ENCODE data around the gene CRACR2B.

The CRACR2B gene

GRCh38 chr11:824942-825341 lies 2.8 kb upstream of the CRACR2B start:
- Histone ChIP-seq H3K4me2 (ENCODE audit: low read length) (no peak overlapping the region), H3K27ac (ENCODE audit: low read depth, low read length) (no peak overlapping the region), H3K4me3 (ENCODE audit: low read length) (no peak overlapping the region), H3K4me1 (ENCODE audit: control insufficient read depth, low read length) (peaks cover 47% of the 10 kb centered on the region), H3K36me3 (ENCODE audit: control insufficient read depth, low read length) (peaks cover 13% of the 10 kb centered on the region), H3K9me2 (replicated peaks; ENCODE audit: control insufficient read depth, low read length) (no peaks in the 10 kb centered on the region), H3F3A (ENCODE audit: control insufficient read depth, insufficient read depth) (no peaks in the 10 kb centered on the region), H3K79me2 (ENCODE audit: control insufficient read depth, low read length) (peaks cover 16% of the 10 kb centered on the region), H3K9me3 (ENCODE audit: control insufficient read depth, insufficient read depth, low read length) (no peaks in the 10 kb centered on the region), H3K27me3 (ENCODE audit: control insufficient read depth, low read length) (peaks cover 32% of the 10 kb centered on the region), H4K20me1 (ENCODE audit: control insufficient read depth, insufficient read depth, low read depth, low read length) (peaks cover 11% of the 10 kb centered on the region)
- TF ChIP-seq CTCF (IDR thresholded peaks at IDR 0.05; ENCODE audit: low read depth, low read length, poor library complexity, severe bottlenecking) (no peak), EZH2phosphoT487 (IDR thresholded peaks at IDR 0.05; ENCODE audit: borderline replicate concordance, low read length) (no peak)

- peaks cover 10% of the 10 kb centered on the region for H3K79me2 ChIP-seq (ENCODE audit: control insufficient read depth, low read length)
- H3K36me3 ChIP-seq (ENCODE audit: control insufficient read depth, low read length) = peaks cover 13% of the 10 kb centered on the region
- H3F3A ChIP-seq (ENCODE audit: control insufficient read depth, insufficient read depth) = no peaks in the 10 kb centered on the region; the same call in 1 of the 2 replicates
- H3K4me3 ChIP-seq (ENCODE audit: low read length) = no peak overlapping the region
- no peaks in the 10 kb centered on the region for H3K9me3 ChIP-seq (ENCODE audit: control insufficient read depth, insufficient read depth, low read length)
- H3K9me2 ChIP-seq (replicated peaks; ENCODE audit: control insufficient read depth, low read length) = no peaks in the 10 kb centered on the region
- no peak for TF ChIP-seq EZH2phosphoT487 (IDR thresholded peaks at IDR 0.05; ENCODE audit: borderline replicate concordance, low read length)
- no peak for TF ChIP-seq CTCF (IDR thresholded peaks at IDR 0.05; ENCODE audit: low read depth, low read length, poor library complexity, severe bottlenecking)
- peaks cover 7% of the 10 kb centered on the region for H4K20me1 ChIP-seq (ENCODE audit: control insufficient read depth, insufficient read depth, low read depth, low read length)
- peaks cover 38% of the 10 kb centered on the region for H3K27me3 ChIP-seq (ENCODE audit: control insufficient read depth, low read length)
- no peak overlapping the region for H3K27ac ChIP-seq (ENCODE audit: low read depth, low read length)
- H3K4me2 ChIP-seq (ENCODE audit: low read length) = no peak overlapping the region
- H3K4me1 ChIP-seq (ENCODE audit: control insufficient read depth, low read length) = peaks cover 48% of the 10 kb centered on the region
Measured at GRCh38 chr11:825366-826226, 2.1 kb upstream of the CRACR2B start.

GRCh38 chr11:826227-826621 lies 1.5 kb upstream of the CRACR2B start:
- peaks cover under 1% of the 10 kb centered on the region; the same call in 1 of the 2 replicates for H4K20me1 ChIP-seq (ENCODE audit: control insufficient read depth, insufficient read depth, low read depth, low read length)
- H3K79me2 ChIP-seq (ENCODE audit: control insufficient read depth, low read length) = peaks cover 4% of the 10 kb centered on the region
- H3K4me2 ChIP-seq (ENCODE audit: low read length) = peak overlapping the region; percentile 90
- no peak for TF ChIP-seq EZH2phosphoT487 (IDR thresholded peaks at IDR 0.05; ENCODE audit: borderline replicate concordance, low read length)
- no peak for TF ChIP-seq CTCF (IDR thresholded peaks at IDR 0.05; ENCODE audit: low read depth, low read length, poor library complexity, severe bottlenecking)
- peaks cover 13% of the 10 kb centered on the region for H3K36me3 ChIP-seq (ENCODE audit: control insufficient read depth, low read length)
- peaks cover 50% of the 10 kb centered on the region for H3K4me1 ChIP-seq (ENCODE audit: control insufficient read depth, low read length)
- no peaks in the 10 kb centered on the region for H3K9me2 ChIP-seq (replicated peaks; ENCODE audit: control insufficient read depth, low read length)
- H3K27ac ChIP-seq (ENCODE audit: low read depth, low read length) = no peak overlapping the region
- no peaks in the 10 kb centered on the region; the same call in 1 of the 2 replicates for H3F3A ChIP-seq (ENCODE audit: control insufficient read depth, insufficient read depth)
- H3K9me3 ChIP-seq (ENCODE audit: control insufficient read depth, insufficient read depth, low read length) = no peaks in the 10 kb centered on the region
- H3K4me3 ChIP-seq (ENCODE audit: low read length) = peak overlapping the region; percentile 75; the same call in 1 of the 2 replicates
- peaks cover 45% of the 10 kb centered on the region for H3K27me3 ChIP-seq (ENCODE audit: control insufficient read depth, low read length)

All from DOHH2 (cell line).